GM10248 (cell line): Measurements from ENCODE around the gene ERGIC1.

ENCODE experiments used
- CTCF ChIA-PET: fragments of 300-600 bp; sonication (Branson Sonifier 250); formaldehyde crosslinking; extraction: SDS; loops from one replicate; lab custom pipeline; 2021; ENCODE audit warnings: antibody characterized with exemption; lab: Yijun Ruan, JAX
- POLR2A ChIA-PET: fragments of 350-650 bp; sonication (Branson Sonifier 250); formaldehyde crosslinking; extraction: SDS; loops from one replicate; lab custom pipeline; 2020; ENCODE audit warnings: antibody characterized with exemption; lab: Yijun Ruan, JAX
- DNase-seq: peaks from one replicate; pipeline ENCODE4 v3.0.0; 2012; ENCODE audit errors: extremely low spot score
- CTCF ChIP-seq: IDR thresholded peaks from 2 replicates; pipeline ENCODE4 v1.5.1; 2012; ENCODE audit warnings: mild to moderate bottlenecking, low read depth; ENCODE audit errors: extremely low read depth, missing control alignments, control extremely low read depth

ERGIC1 gene

GRCh38 chr5:172954751-172955159 lies 120.7 kb downstream of the ERGIC1 start:
- ChIA-PET POLR2A (interaction anchor here (0.6 kb wide), 1 partner anchor 29 kb away, joined by 4 read pairs; the partner anchor contains the start of gene ATP6V0E1), CTCF (interaction anchor here (1.4 to 2.7 kb wide), 2 partner anchors 22 to 184 kb away, joined by 3 to 7 read pairs; partner anchors contain the start of gene DUSP1)
- no peak for TF ChIP-seq CTCF
- no peak for DNase-seq

GRCh38 chr5:172956228-172956627 lies 122.2 kb downstream of the ERGIC1 start:
- TF ChIP-seq CTCF, result no peak
- ChIA-PET POLR2A (no interaction called here), CTCF (interaction anchor here (2.7 kb wide), 1 partner anchor 24 kb away, joined by 7 read pairs; no protein-coding TSS in a partner anchor)
- DNase-seq, result no peak

GRCh38 chr5:172956936-172957335 lies 122.9 kb downstream of the ERGIC1 start:
- POLR2A ChIA-PET, result no interaction called here
- DNase-seq, result no peak
- TF ChIP-seq CTCF, result no peak
- CTCF ChIA-PET, result no interaction called here

- no peak for DNase-seq
- ChIA-PET POLR2A (no interaction called here), CTCF (interaction anchor here (3.0 kb wide), 1 partner anchor 11 kb away, joined by 18 read pairs; no protein-coding TSS in a partner anchor)
- TF ChIP-seq CTCF, result no peak
Observed at GRCh38 chr5:172957458-172957857, 123.4 kb downstream of the ERGIC1 start.

GRCh38 chr5:172958331-172959046 lies 124.4 kb downstream of the ERGIC1 start:
- peak; percentile 93 for DNase-seq
- ChIA-PET CTCF (interaction anchor here (1.0 to 3.0 kb wide), 10 partner anchors 10 to 373 kb away, joined by 3 to 18 read pairs (median 6); partner anchors contain the start of gene BNIP1), POLR2A (interaction anchor here (0.5 to 1.5 kb wide), 5 partner anchors 25 to 187 kb away, joined by 3 to 7 read pairs (median 4); partner anchors contain the start of gene ATP6V0E1)
- no peak for TF ChIP-seq CTCF

- POLR2A ChIA-PET, result interaction anchor here (1.5 kb wide), 1 partner anchor 24 kb away, joined by 7 read pairs; the partner anchor contains the start of gene ATP6V0E1
- CTCF ChIA-PET, result interaction anchor here (0.7 to 3.0 kb wide), 24 partner anchors 8 to 372 kb away, joined by 3 to 18 read pairs (median 5); partner anchors contain the start of genes ATP6V0E1 and BNIP1
- no peak for TF ChIP-seq CTCF
- DNase-seq, result no peak
Observed at GRCh38 chr5:172959824-172960799, 126.1 kb downstream of the ERGIC1 start.
